Activated CD8-positive, alpha-beta memory T cell treated with anti-CD3 and anti-CD28 coated beads, Interleukin-2, amount 50 U/mL, for 24 hours (primary cell): ENCODE data around the gene DERA.

Source experiments
- DNase-seq: peaks from one replicate; pipeline ENCODE4 v3.0.0-alpha.2; 2020; ENCODE audit errors: extremely low read depth

The DERA gene

DNA sequence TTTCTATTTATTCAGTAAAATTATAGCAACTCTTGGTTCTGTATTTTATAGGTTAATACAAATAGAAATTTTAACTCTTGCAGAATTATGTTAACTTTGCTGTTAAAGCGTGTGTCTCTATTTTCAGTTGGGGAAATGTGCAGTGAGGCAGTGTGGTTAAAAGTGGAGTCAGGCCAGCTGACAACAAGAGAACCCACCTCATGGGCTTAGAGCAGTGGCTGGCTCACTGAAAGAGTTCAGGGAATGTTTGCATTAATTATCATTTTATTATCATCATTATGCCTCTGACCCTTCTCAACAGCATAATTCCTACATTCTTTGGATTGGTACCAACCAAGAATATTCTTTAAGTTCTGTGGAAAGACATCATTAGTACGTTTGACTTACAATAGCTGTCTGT lies 163.8 kb downstream of the DERA start:
- no peak for DNase-seq

- no peak for DNase-seq
Observed at GRCh38 chr12:16075887-16076286, 164.8 kb downstream of the DERA start.

DNA sequence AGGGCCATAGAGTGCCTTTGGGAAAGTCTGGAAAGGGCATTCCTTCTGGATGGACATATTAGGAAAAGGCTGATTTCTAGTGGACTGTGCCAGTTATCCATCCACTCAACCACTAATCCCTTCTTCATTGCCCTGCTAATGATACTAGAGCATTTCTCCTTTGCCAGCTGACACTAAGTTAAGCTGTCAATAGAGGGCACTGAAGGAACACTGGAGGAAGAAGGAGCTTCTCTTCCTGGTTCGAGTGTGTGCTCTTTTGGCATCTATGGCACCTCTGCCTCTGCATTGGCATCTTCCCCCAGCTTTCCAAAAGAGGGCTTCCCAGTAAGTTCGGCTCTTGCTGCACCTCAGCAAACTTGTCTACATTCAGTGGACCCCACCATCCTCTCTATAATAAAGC lies 165.4 kb downstream of the DERA start:
- no peak for DNase-seq

- no peak for DNase-seq
Observed at GRCh38 chr12:16076970-16077522, 165.9 kb downstream of the DERA start.

DNA sequence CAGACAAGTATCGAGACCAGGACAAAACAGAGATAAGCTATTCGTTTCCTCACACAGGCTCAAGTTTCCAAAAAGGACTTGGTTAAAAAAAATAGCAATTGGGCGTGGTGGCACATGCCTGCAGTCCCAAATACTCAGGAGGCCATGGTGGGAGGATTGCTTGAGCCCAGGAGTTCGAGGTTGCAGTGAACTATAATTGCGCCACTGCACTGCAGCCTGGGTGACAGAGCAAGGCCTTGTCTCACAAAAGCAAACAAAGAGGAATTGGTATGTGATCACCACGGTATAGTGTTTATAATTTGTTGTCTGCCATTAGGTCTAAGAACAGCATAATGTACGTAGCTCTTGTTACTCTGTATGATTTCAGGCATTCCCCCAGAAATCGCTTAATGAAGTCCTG lies 175.3 kb downstream of the DERA start:
- DNase-seq = no peak

DNA sequence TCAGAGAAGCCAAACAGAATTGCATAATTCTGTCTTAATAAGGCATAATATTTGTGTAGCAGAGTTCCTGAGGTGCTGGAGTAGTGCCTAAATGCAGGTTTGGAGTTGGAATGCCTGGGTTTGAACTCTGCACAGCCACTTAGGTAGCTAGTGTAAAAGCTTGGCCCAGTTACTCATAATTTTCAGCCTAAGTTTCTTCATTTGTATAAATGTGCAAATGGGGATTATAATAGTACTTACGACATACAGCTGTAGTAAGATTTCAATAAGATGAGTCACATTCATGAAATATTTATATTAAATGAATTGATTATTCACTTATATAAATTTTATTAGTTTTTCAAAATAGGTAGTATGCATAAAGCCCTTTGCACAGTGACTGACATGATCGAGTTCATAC lies 175.8 kb downstream of the DERA start:
- DNase-seq = no peak
